H1 (cell line): Measurements from ENCODE around the gene DCUN1D3. TPM values are rescaled to one million over a fixed set of nuclear protein-coding genes. Genes with fewer than 3 reads are reported as not detected.

Experiments
- CTCF ChIA-PET: fragments of 300-600 bp; sonication (Branson Sonifier 250); formaldehyde crosslinking; loops from one replicate; lab custom pipeline; 2021; ENCODE audit not compliant: partially characterized antibody; lab: Charles Lee
- POLR2A ChIA-PET: fragments of 300-600 bp; sonication (Branson Sonifier 250); formaldehyde crosslinking; loops from one replicate; lab custom pipeline; 2021; ENCODE audit warnings: inconsistent platforms; ENCODE audit not compliant: partially characterized antibody; lab: Charles Lee
- DNase-seq, 2 experiments: peaks; one replicate each; pipeline versions ENCODE4 v3.0.0 to v3.0.0-alpha.2; 2010 to 2022; ENCODE audit warnings: low spot score in 2 of 2, low read depth in 1 of 2, mixed read lengths in 1 of 2
- FAIRE-seq: peaks from 2 replicates; lab custom pipeline; 2011; peaks lifted over from hg19 to GRCh38; lab: Jason Lieb, UNC
- H2AFZ ChIP-seq: 2 replicates; pipeline ENCODE4 v1.8.1; 2012; ENCODE audit warnings: low read length, inconsistent platforms
- H2AK5ac ChIP-seq: 2 replicates; pipeline ENCODE4 v1.6.1; 2013; ENCODE audit warnings: low read depth, low read length
- H2BK120ac ChIP-seq: replicated peaks from 2 replicates; pipeline ENCODE3; 2013; ENCODE audit warnings: low read depth, low read length, inconsistent platforms
- H2BK12ac ChIP-seq: 2 replicates; pipeline ENCODE4 v1.6.1; 2013; ENCODE audit warnings: low read depth, low read length
- H2BK15ac ChIP-seq: 2 replicates; pipeline ENCODE4 v1.6.1; 2013; ENCODE audit warnings: low read length
- H2BK20ac ChIP-seq: 2 replicates; pipeline ENCODE4 v1.6.1; 2013; ENCODE audit warnings: low read length
- H2BK5ac ChIP-seq: 2 replicates; pipeline ENCODE4 v1.6.1; 2013; ENCODE audit warnings: low read depth, low read length
- H3K14ac ChIP-seq: 2 replicates; pipeline ENCODE4 v1.6.1; 2013; ENCODE audit warnings: inconsistent platforms; ENCODE audit not compliant: insufficient read length
- H3K18ac ChIP-seq: 2 replicates; pipeline ENCODE4 v1.6.1; 2013; ENCODE audit warnings: low read length; ENCODE audit errors: extremely low read depth
- H3K23ac ChIP-seq: 2 replicates; pipeline ENCODE4 v1.6.1; 2013; ENCODE audit warnings: inconsistent platforms; ENCODE audit not compliant: insufficient read length
- H3K23me2 ChIP-seq: 2 replicates; pipeline ENCODE4 v1.6.1; 2013; ENCODE audit warnings: low read depth, low read length
- H3K27ac ChIP-seq: 2 replicates; pipeline ENCODE4 v1.6.1; 2011; ENCODE audit warnings: low read depth, low read length, inconsistent platforms
- H3K27me3 ChIP-seq, 4 experiments: replicated peaks in 1 of 4; 1 replicate in 1 of 4; 2 replicates in 3 of 4; pipeline versions ENCODE4 v1.6.1 to v1.8.1; 2011 to 2013; ENCODE audit warnings: low read length in 3 of 4, mild to moderate bottlenecking in 3 of 4, inconsistent platforms in 2 of 4, mixed read lengths in 2 of 4, moderate library complexity in 1 of 4; ENCODE audit not compliant: control insufficient read depth in 3 of 4, insufficient read depth in 3 of 4; ENCODE audit errors: extremely low read depth in 1 of 4
- H3K36me3 ChIP-seq, 4 experiments: 2 replicates each; pipeline versions ENCODE4 v1.6.1 to v1.8.1; 2011 to 2013; ENCODE audit warnings: mild to moderate bottlenecking in 4 of 4, low read length in 3 of 4, moderate library complexity in 2 of 4, control low read depth in 1 of 4, inconsistent platforms in 1 of 4; ENCODE audit not compliant: insufficient read depth in 4 of 4, control insufficient read depth in 2 of 4
- H3K4ac ChIP-seq: replicated peaks from 2 replicates; pipeline ENCODE3; 2013; ENCODE audit warnings: low read length, low read depth, mixed read lengths, inconsistent platforms; ENCODE audit not compliant: insufficient read length
- H3K4me1 ChIP-seq, 4 experiments: replicated peaks in 1 of 4; 1 replicate in 1 of 4; 2 replicates in 3 of 4; pipeline versions ENCODE4 v1.6.1 to v1.8.1; 2011 to 2013; ENCODE audit warnings: low read length in 3 of 4, inconsistent platforms in 2 of 4, mixed read lengths in 1 of 4; ENCODE audit not compliant: insufficient read depth in 4 of 4, control insufficient read depth in 3 of 4
- H3K4me2 ChIP-seq, 2 experiments: 2 replicates each; pipeline versions ENCODE4 v1.6.1 to v1.8.1; 2011 to 2013; ENCODE audit warnings: low read depth in 2 of 2, low read length in 2 of 2, control low read depth in 1 of 2, inconsistent platforms in 1 of 2, mild to moderate bottlenecking in 1 of 2; ENCODE audit not compliant: insufficient read depth in 1 of 2
- H3K4me3 ChIP-seq, 4 experiments: fragments of 200-600, 300-600 bp in 1 of 4; sonication (generic), shearing (Covaris generic), sonication (Bioruptor Twin) in 1 of 4; 2 replicates each; pipeline versions ENCODE4 v1.5.1 to v1.8.1; 2011 to 2016; ENCODE audit warnings: low read length in 4 of 4, low read depth in 3 of 4, control low read depth in 2 of 4, inconsistent platforms in 2 of 4, mild to moderate bottlenecking in 2 of 4, mixed read lengths in 1 of 4, moderate library complexity in 1 of 4; ENCODE audit not compliant: insufficient read depth in 2 of 4; ENCODE audit errors: extremely low read depth in 1 of 4
- H3K56ac ChIP-seq: replicated peaks from 2 replicates; pipeline ENCODE3; 2013; ENCODE audit warnings: low read depth, mild to moderate bottlenecking, mixed read lengths, low read length, inconsistent platforms; ENCODE audit not compliant: insufficient read length
- H3K79me1 ChIP-seq: 2 replicates; pipeline ENCODE4 v1.6.1; 2013; ENCODE audit warnings: low read depth, low read length, control low read depth
- H3K79me2 ChIP-seq, 2 experiments: 2 replicates each; pipeline versions ENCODE4 v1.6.1 to v1.8.1; 2012 to 2013; ENCODE audit warnings: low read length in 2 of 2, mild to moderate bottlenecking in 2 of 2, inconsistent platforms in 1 of 2; ENCODE audit not compliant: insufficient read depth in 2 of 2, control insufficient read depth in 1 of 2
- H3K9ac ChIP-seq, 4 experiments: replicated peaks in 1 of 4; 1 replicate in 1 of 4; 2 replicates in 3 of 4; pipeline versions ENCODE4 v1.6.1 to v1.8.1; 2011 to 2013; ENCODE audit warnings: low read depth in 3 of 4, low read length in 3 of 4, control low read depth in 2 of 4, mild to moderate bottlenecking in 2 of 4, moderate library complexity in 2 of 4, inconsistent platforms in 1 of 4; ENCODE audit errors: extremely low read depth in 1 of 4
- H3K9me3 ChIP-seq, 2 experiments: 2 replicates each; pipeline versions ENCODE4 v1.6.1 to v1.8.1; 2012 to 2013; ENCODE audit warnings: mild to moderate bottlenecking in 2 of 2, moderate library complexity in 2 of 2, control low read depth in 1 of 2, inconsistent platforms in 1 of 2, low read depth in 1 of 2, low read length in 1 of 2, mixed read lengths in 1 of 2; ENCODE audit not compliant: insufficient read depth in 2 of 2
- H4K20me1 ChIP-seq, 2 experiments: replicated peaks in 1 of 2; 2 replicates each; pipeline versions ENCODE3 to v1.8.1; 2011 to 2013; ENCODE audit warnings: inconsistent platforms in 2 of 2, low read length in 2 of 2, mild to moderate bottlenecking in 1 of 2; ENCODE audit not compliant: insufficient read depth in 2 of 2, control insufficient read depth in 1 of 2
- H4K5ac ChIP-seq: 2 replicates; pipeline ENCODE4 v1.6.1; 2013; ENCODE audit warnings: low read length, low read depth, mixed read lengths, inconsistent platforms; ENCODE audit not compliant: insufficient read length
- H4K8ac ChIP-seq: 2 replicates; pipeline ENCODE4 v1.8.0; 2013; ENCODE audit warnings: mild to moderate bottlenecking, moderate library complexity, low read length, inconsistent platforms; ENCODE audit not compliant: insufficient read depth; ENCODE audit errors: extremely low read depth
- H4K91ac ChIP-seq: replicated peaks from 2 replicates; pipeline ENCODE3; 2013; ENCODE audit warnings: low read length, mixed read lengths, inconsistent platforms; ENCODE audit not compliant: insufficient read length
- GABPA ChIP-seq: IDR thresholded peaks from 2 replicates; pipeline ENCODE4 v1.6.1; 2011; ENCODE audit warnings: mild to moderate bottlenecking, low read length, moderate library complexity, borderline replicate concordance; ENCODE audit not compliant: insufficient read depth
- GTF2F1 ChIP-seq: IDR thresholded peaks from 2 replicates; pipeline ENCODE4 v1.6.1; 2012; ENCODE audit warnings: low read depth, low read length, improper control_type of control experiment, borderline replicate concordance
- KDM5A ChIP-seq: fragments of 200-600 bp; IDR thresholded peaks from 2 replicates; pipeline ENCODE4 v1.7.1; 2012; ENCODE audit warnings: mild to moderate bottlenecking, low read length, inconsistent platforms, mixed read lengths
- SIN3A ChIP-seq, 2 experiments: IDR thresholded peaks in 1 of 2; conservative IDR thresholded peaks in 1 of 2; 2 replicates each; pipeline ENCODE4 v1.6.1; 2011 to 2012; ENCODE audit warnings: low read length in 2 of 2, improper control_type of control experiment in 1 of 2, low read depth in 1 of 2, mild to moderate bottlenecking in 1 of 2
- SIRT6 ChIP-seq: IDR thresholded peaks from one replicate; pipeline ENCODE4 v1.7.1; 2012; ENCODE audit warnings: low read length, inconsistent platforms
- TCF12 ChIP-seq: IDR thresholded peaks from 2 replicates; pipeline ENCODE4 v1.6.1; 2011; ENCODE audit warnings: low read depth, mild to moderate bottlenecking, low read length
- YY1 ChIP-seq: IDR thresholded peaks from 2 replicates; pipeline ENCODE4 v1.6.1; 2011; ENCODE audit warnings: low read depth, mild to moderate bottlenecking, low read length
- WGBS, 2 experiments: shearing (Covaris generic) in 1 of 2; methylation state at CpG; one replicate each; pipeline versions ENCODE4 v1.1.6 to v1.1.7; 2013 to 2015; ENCODE audit warnings: low lambda C conversion rate in 2 of 2, mixed read lengths in 2 of 2, inconsistent platforms in 1 of 2, low coverage in 1 of 2, missing lambda C conversion rate in 1 of 2; ENCODE audit not compliant: insufficient replicate concordance in 2 of 2, insufficient coverage in 1 of 2, insufficient read length in 1 of 2; ENCODE audit errors: extremely low coverage in 1 of 2, missing lambda C conversion rate in 1 of 2; 5-methylcytosine and 5-hydroxymethylcytosine counted together
- polyA plus RNA-seq, 7 experiments: library from polyadenylated mRNA; depleted of rRNA in 3 of 7; stranded (reverse) in 5 of 7; unstranded in 2 of 7; fragments of >200 nt in 5 of 7; fragments of 200-250 nt in 2 of 7; gene quantifications; 1 replicate in 5 of 7; 2 replicates in 1 of 7; 4 replicates in 1 of 7; pipeline versions ENCODE4 v1.2.1 to v1.2.3, GENCODE V29; 2011 to 2013; ENCODE audit warnings: missing spikeins in 2 of 7, mixed read lengths in 2 of 7
- total RNA-seq: library from RNA; stranded (reverse); fragmentation: NEBNext Ultra II Directional; extraction: Animal tissue kit (Norgen Biotek cat#: 25700); gene quantifications from 2 replicates; pipeline ENCODE4 v1.2.1, GENCODE V29; 2021
- TF ChIP-seq, protein P1 (sequence below): IDR thresholded peaks from 2 replicates; pipeline ENCODE4 v1.6.1; 2012; ENCODE audit warnings: low read length, inconsistent platforms

The DCUN1D3 gene
- total and polyA plus RNA-seq, 2 of the 8 experiments (the other 6 are each of a cell fraction or from before 2014, with no cell fraction given), result 3.5 to 18.2 TPM

DNA sequence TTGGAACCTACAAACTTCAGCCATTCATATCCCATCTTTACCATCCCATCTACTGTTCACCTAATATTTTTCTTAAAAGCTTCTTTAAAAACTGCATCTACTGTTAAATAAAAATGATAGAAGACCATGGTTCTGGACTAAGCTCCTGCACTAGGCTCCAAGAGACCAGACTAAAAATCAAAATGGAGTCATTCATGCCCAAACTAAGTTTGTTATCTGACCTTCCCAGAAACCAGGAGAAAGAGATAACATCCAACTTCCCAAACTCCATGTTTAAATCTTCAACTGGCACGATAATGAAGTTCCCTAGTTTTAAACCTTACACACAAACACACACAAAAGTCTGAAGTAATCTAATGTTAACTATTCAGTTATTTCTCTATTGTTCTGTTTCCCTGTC is 13.8 kb downstream of the DCUN1D3 start:
- Histone ChIP-seq H3K9ac (no peak overlapping the region), H3K23ac (no peak overlapping the region), H4K91ac (no peak overlapping the region), H2BK20ac (no peak overlapping the region), H3K14ac (no peak overlapping the region), H3K27me3 (no peaks in the 10 kb centered on the region), H3K23me2 (no peaks in the 10 kb centered on the region), H3K4me1 (peaks cover 0 to 12% (median 6%) of the 10 kb centered on the region in 4 experiments; a peak in 4 of 7 replicates), H2AK5ac (no peak overlapping the region), H3K18ac (no peak overlapping the region), H2BK15ac (no peak overlapping the region), H3K9me3 (no peaks in the 10 kb centered on the region), H3K27ac (no peak overlapping the region), H3K36me3 (no peaks in the 10 kb centered on the region), H3K56ac (no peak overlapping the region), H3K79me2 (peaks cover 2 to 70% of the 10 kb centered on the region in 2 experiments; a peak in 2 of 4 replicates), H2AFZ (no peak overlapping the region), H3K79me1 (peaks cover 5% of the 10 kb centered on the region; the same call in 1 of the 2 replicates), H2BK120ac (no peak overlapping the region), H4K8ac (no peak overlapping the region), H4K20me1 (no peaks in the 10 kb centered on the region), H2BK12ac (no peak overlapping the region), H4K5ac (no peak overlapping the region), H3K4me2 (no peak overlapping the region), H3K4ac (no peak overlapping the region), H3K4me3 (no peak overlapping the region), H2BK5ac (no peak overlapping the region)
- no peak for DNase-seq
- POLR2A ChIA-PET, result no interaction called here
- no peak for FAIRE-seq
- WGBS, 2 experiments, result 0% methylated on average over 1 of the region's 1 CpG; no CpG with 5 or more reads in 1 of the 2 experiments
- CTCF ChIA-PET, result interaction anchor here (0.6 to 1.2 kb wide), 2 partner anchors 36 to 230 kb away, joined by 3 read pairs; no protein-coding TSS in a partner anchor
- TF ChIP-seq, protein P1, sequence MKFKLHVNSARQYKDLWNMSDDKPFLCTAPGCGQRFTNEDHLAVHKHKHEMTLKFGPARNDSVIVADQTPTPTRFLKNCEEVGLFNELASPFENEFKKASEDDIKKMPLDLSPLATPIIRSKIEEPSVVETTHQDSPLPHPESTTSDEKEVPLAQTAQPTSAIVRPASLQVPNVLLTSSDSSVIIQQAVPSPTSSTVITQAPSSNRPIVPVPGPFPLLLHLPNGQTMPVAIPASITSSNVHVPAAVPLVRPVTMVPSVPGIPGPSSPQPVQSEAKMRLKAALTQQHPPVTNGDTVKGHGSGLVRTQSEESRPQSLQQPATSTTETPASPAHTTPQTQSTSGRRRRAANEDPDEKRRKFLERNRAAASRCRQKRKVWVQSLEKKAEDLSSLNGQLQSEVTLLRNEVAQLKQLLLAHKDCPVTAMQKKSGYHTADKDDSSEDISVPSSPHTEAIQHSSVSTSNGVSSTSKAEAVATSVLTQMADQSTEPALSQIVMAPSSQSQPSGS, result no peak
- TF ChIP-seq SIRT6 (no peak), SIN3A (conservative IDR thresholded peaks at IDR 0.05 in 1 of 2, IDR thresholded peaks at IDR 0.05 in 1 of 2; ENCODE audit: low read depth in 1 of 2, low read length in 2 of 2) (no peak), GABPA (no peak), KDM5A (no peak), YY1 (no peak), TCF12 (no peak), GTF2F1 (no peak)
